Measurements from ENCODE around the gene STUM.
"Not testable (repeated sequence)": the region's sequence is repeated elsewhere in the genome, so short reads cannot be mapped to it uniquely, and the experiment has no call there.

STUM gene

DNA sequence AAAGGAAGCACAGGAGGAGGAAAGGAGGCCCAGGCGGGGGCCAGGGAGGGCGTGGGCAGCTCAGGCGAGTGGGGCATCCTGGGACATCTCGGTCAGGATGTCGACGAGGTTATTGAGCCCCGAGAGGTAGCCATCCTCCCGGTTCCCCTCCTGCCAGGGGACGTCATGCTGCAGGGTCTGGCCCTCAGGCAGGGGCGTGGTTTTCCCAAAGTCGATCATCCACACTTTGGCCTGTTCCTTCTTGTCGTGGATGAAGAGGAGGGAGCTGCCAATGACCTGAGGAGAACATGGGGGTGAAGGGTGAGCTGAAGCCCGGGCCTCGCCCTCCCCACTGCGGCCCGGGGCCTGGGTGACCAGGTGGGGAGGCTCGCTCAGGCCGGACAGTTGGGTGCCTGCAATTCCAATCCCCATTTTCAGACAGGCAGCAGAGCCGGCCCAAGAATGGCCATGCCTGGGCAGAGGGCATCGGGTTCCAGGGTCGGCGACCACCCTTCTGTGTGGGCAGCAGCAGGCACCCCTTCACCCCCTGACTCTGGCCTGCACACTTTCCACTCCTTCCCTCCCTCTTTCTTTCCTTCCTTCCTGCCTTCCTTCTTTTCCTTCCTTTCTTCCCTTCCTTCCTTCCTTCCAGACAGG is 86.2 kb downstream of the STUM start:
- no peak for DNase-seq (ENCODE audit: low read depth, low spot score)

DNA sequence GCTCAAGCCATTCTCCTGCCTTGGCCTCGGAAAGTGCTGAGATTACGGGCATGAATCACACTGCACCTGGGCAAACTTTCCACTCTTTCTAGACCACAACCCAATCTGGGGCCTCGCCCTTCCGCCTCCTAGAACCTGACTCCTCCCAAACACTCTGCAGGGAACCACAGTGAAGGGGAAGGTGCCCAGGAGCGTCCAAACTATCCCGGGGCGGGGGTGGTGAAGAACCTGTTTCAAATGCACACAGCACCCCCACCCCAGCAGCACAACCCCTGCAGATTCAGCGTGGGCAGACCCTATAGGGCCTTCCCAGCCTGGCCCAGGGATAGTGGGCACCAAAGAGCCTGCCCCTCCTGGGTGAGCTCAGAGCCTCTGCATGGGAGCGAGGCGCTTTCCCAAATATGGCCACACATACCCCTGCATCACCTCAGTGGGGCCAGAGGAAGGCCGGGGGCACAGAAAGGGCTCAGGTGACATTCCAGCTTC is 86.9 kb downstream of the STUM start:
- no peak overlapping the region for H3K27ac ChIP-seq
- DNase-seq (ENCODE audit: low read depth, low spot score) = no peak

More for the DNA sequence above, 86.2 kb downstream of the STUM start:
- H3K27ac ChIP-seq = no peak overlapping the region

DNA sequence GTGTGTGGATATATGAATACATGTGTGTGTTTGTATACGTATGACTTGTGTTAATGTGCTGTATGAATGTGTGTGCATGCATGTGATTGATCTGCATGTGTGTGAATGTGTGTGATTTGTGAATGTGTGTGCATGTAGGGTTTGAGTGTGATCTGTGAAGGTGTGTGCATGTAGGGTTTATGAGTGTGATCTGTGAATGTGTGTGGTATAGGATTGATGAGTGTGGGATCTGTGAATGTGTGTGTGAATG is 88.2 kb downstream of the STUM start:
- no peak overlapping the region for H3K27ac ChIP-seq

DNA sequence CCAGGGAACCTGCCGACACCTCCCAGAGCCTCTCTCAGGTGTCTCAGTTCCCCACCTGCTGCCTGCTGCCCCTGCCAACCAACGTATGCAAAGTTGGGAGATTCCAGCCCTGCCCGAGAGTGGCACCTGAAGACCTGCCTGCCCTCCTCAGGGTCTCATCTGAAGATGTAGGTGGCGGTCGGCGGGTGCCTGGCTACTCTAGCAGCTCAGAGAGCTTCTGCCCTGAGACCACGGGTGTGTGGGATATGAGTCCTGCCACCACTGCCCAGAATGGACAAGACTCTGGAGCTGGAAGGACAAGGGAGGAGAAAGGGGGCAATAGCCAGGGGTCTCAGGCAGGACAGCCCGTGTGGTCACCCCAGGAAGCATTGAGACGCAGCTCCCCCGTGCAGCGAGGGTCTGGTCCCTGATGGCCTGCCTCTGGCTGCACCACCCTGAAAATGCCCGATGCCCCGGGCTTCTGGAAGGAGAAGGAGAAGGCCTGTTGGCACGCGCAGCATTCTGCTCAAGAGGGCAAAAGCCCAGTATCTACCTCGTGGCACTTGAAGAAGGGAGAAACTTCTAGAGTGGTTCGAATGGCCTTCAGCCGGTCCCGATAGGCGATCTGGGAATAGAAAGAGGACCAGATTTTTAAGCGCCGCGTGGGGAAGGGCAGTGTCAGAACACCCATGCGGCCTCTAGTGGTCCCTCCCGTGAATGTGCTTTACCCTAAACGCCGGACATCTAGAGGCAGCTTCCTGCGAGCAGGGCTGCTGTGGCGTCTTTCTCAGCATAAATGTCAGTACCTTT is 88.8 kb downstream of the STUM start:
- DNase-seq (ENCODE audit: low read depth, low spot score) = no peak
- no peak overlapping the region for H3K27ac ChIP-seq

More for the DNA sequence above, 88.2 kb downstream of the STUM start:
- no peak for DNase-seq (ENCODE audit: low read depth, low spot score)

DNA sequence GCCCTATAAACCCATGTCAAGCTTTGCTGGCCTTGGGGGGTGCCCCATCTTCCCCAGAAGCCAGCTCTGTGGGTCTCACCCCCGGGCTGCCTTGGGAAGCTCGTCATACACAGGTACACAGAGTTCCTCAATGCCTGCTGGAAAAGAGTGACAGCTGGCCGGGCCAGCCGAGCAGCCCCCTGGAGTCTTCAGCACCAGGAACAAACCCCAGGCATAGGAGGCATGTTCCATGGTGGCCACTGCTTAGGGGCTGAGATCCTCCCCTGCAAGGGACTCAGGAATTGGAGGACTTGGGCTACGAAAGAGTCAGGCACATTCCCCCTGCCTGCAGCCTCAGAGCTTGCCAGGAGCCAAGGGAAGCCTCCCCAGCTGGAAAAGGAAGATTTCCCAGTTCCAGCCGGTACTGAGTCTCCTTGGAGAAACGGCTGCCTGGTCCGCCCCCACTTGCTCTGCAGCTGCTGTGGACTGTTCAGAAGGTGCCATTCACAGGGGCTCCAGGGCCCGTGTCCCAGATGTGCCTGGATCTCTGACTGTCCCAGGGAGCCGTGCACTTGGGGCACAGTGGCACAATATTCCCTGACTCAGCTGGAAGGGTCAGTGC is 89.5 kb downstream of the STUM start:
- DNase-seq (ENCODE audit: low read depth, low spot score) = no peak

DNA sequence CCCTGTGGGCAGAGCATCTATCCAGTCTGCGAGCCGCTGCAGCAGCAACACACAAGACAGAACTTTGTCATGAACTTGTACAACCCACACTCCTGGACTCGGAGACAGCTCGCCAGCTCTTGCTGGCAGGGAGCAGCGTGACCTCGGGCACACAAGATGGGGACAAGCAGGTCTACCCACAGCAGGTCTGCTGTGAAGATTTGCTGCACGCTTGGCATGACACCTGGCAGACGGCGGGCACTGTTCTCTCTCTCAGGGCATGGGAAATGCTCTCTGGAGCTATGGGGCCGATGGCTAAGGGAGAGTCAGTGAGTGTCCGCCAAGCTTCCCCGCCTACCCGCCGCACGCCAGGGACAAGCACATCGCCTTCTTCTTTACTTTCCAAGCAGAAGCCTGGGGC is 90.0 kb downstream of the STUM start:
- no peak overlapping the region for H3K27ac ChIP-seq

More for the DNA sequence above, 89.5 kb downstream of the STUM start:
- no peak overlapping the region for H3K27ac ChIP-seq

DNA sequence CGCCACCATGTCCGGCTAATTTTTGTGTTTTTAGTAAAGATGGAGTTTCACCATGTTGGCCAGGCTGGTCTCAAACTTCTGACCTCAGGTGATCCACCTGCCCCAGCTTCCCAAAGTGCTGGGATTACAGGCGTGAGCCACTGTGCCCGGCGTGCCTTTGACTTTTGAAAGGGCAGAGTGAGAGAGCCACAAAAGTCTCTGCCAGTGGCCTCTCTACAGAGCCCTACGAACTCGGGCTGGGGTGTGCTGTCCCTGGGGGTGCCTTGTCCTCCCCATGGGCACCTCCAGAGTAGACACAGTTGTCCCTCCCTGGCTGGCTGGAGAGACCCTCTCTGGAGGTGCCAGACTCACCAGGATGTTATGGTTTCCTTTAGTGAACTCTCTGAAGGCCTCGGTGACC is 90.6 kb downstream of the STUM start:
- not testable (repeated sequence) for DNase-seq (ENCODE audit: low read depth, low spot score); H3K27ac ChIP-seq

More for the DNA sequence above, 90.0 kb downstream of the STUM start:
- no peak for DNase-seq (ENCODE audit: low read depth, low spot score)

DNA sequence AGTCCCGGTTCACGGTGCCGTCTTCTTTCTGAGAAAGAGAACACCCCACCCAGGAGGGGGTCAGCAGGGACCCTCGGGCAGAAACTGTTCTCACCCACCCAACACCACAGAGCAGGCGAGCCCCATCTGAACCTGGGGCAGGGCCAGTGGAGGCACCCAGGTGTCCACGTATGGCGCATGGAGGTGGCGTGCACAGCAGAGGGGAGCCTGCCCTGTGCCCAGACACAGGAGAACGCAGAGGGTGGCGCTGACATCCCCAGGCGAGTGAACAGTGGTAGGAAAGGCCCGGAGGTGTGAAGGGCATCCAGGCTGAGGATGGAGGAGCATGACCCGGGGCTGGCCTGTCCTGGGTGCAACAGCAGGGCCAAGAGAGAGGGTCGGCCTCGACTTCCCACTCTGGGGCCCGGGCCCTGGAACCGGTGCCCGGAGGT is 91.1 kb downstream of the STUM start:
- DNase-seq (ENCODE audit: low read depth, low spot score) = no peak
- H3K27ac ChIP-seq = no peak overlapping the region

DNA sequence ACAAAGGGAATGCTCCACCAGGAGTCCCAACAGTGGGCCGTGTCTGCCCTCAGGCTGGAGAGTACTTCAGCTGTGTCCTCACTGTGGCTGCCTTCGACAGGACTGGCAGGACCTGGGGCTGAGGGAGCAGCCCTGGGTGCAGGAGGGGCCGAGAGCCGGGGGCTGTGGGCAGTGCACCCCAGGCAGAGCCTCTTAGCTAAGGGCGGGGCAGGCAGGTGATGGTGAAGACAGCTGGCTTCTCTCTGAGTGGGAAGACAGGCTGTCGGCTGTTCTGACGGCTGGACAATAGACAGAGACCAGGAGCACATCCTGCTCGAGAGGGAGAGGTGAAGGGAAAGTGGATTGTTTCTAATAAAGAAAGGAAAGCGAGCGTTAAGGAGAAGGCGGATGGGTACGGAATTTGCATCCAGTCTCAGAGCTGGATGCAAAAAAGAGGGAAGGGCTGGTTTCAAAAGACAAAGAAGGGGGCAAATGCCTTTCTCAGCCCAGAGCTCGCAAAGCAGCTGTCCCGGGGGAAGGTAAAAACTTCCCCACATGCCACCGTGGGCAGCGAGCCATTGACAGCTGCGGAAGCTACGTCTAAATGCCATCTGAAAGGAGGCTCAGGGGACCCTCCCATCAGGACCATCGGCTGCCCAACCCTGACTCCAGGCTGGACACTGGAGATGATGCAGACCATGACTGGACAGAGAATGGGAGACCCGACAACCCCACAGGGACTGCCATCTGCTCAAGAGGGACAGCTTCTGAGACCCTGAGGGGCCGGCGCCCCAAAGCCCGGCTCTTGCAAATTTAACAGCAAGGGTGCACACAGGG is 92.0 kb downstream of the STUM start:
- no peak overlapping the region for H3K27ac ChIP-seq

DNA sequence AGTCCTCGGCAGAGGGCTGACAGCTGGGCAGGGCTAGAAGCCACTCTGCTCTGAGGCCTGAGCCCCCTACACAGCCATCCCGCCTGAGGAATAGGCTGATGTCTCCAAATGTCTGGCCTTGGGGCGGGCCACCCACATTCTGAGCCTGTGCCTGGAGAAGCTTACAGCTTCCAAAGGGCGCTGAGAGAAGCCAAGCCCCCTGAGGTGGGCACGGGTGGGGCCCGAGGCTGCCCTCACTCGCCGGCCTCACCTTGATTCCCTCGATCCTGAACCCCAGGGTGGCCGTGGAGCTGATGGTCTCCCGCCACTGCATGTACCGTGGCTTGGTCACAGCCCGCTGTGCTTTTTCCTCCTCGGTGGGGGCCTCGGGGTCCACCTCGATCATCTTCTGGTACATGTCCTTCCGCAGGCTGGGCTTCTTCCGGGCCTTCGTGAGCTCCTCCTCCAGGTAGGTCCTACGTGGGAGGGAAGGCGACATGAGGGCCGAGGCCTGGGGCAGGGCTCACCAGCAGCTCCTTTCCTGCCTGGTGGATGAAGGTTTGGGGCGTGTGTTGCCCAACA is 93.2 kb downstream of the STUM start:
- no peak overlapping the region for H3K27ac ChIP-seq
- no peak for DNase-seq (ENCODE audit: low read depth, low spot score)

More for the DNA sequence above, 92.0 kb downstream of the STUM start:
- no peak for DNase-seq (ENCODE audit: low read depth, low spot score)

DNA sequence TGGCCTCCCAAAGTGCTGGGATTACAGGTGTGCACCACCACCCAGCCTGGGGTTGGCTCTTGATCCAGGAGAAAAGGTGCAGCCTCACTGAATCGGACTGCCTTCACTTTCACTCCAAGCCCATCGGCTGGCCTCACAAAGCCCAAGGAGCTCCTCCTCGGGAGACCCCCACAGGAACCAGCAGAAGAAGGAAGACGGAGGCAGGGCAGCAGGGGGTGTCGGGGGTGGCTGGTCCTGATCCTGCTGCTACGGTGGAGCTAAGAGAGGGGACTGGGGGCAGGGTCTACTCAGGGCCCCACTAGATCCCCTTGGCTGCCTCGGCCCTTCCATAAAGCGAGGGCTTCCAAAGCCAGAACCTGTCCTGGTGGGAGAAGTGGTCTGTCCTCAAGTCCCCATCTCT is 93.9 kb downstream of the STUM start:
- no peak for DNase-seq (ENCODE audit: low read depth, low spot score)
- no peak overlapping the region for H3K27ac ChIP-seq

DNA sequence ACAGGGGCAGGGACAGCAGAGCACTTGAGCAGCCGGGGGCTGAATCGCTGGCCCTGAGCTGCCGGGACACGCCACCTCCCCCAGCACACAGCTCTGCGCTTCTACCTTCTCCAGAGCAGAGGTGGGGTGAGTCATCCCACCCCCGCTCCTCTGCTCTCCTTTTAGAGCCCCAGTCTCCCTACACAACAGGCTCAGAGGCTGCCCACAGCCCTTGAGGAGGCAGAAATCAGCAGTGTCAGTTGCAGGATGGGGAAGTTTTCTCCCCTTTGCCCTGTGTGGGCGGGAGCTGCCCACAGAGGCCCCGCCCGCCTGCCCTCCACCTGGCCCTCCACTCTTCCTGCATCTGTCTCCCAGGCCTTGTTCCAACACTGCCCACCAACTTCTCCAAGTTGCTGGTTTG is 94.6 kb downstream of the STUM start:
- no peak for DNase-seq (ENCODE audit: low read depth, low spot score)
- H3K27ac ChIP-seq = no peak overlapping the region

DNA sequence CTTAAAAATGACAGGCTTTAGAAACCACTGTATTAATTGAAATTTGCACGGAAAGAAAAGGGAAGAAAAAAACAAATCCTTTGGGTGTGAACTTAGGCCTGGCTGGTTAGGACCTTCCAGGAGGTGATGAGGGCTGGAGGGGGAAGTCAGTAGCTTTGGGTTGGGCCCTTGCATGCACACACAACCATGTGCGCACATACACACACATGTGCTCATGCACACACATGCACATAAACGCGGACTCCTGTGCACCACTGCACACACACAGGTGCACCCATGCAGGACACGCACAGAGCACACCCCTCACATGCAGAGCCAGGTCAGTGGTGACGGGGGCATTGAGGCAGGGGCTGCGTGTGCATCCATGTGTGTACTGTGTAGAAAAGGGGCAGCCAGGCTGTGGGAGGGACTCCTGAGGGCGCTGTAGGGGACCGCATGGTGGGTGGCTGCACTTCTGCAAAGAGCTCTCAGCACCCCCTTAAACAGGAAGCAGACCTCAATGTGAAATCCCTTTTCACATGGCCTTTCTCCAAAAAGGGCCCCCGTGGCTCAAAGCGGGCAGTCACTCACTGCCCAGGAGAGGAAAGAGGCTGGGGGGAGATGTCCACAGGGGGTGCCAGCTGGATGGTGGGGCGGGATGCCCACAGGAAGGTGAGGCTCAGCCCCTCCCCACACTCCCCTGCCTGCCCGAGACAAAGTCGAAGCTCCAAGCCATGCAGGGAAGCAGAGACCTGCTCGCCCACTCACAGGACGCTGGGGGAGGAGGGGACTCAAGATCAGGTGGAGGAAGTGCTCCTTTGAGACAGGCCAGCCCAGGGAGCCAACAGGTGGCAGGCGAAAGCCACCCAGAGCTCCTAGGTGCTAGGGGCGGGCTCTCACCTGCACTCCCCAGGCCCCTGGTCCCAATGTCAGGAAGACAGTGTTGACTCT is 95.3 kb downstream of the STUM start:
- no peak overlapping the region for H3K27ac ChIP-seq
- DNase-seq (ENCODE audit: low read depth, low spot score) = no peak

DNA sequence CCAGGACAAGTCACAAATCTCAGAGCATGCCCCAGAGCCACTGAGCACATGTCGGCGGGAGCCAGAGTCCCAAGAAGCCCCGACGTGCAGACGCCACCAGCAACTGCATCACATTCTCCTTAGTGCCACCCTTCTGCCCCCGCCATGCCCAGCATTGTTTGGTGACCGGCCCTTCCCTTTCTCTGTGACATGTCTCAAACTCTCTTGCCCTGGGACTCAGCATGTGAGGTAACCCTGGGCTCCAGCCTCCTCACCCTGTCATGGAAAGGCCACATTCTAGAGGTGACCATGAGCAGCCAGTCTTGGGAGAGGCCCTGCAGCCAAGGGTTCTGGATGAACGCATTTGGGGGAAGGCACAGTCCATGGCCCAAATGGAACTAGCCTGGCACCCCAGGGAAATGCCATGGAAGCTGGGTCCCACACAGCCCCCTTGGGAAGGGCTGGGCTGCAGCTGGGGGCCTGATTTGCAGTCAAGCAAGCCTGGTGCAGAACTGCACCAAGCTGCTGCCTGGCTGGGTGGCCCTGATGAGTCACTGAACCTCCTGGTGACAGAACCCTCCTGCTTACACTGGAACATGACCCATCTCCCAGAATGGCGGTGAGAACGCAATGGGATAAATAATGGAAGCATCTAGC is 96.1 kb downstream of the STUM start:
- DNase-seq (ENCODE audit: low read depth, low spot score) = no peak
- H3K27ac ChIP-seq = no peak overlapping the region

DNA sequence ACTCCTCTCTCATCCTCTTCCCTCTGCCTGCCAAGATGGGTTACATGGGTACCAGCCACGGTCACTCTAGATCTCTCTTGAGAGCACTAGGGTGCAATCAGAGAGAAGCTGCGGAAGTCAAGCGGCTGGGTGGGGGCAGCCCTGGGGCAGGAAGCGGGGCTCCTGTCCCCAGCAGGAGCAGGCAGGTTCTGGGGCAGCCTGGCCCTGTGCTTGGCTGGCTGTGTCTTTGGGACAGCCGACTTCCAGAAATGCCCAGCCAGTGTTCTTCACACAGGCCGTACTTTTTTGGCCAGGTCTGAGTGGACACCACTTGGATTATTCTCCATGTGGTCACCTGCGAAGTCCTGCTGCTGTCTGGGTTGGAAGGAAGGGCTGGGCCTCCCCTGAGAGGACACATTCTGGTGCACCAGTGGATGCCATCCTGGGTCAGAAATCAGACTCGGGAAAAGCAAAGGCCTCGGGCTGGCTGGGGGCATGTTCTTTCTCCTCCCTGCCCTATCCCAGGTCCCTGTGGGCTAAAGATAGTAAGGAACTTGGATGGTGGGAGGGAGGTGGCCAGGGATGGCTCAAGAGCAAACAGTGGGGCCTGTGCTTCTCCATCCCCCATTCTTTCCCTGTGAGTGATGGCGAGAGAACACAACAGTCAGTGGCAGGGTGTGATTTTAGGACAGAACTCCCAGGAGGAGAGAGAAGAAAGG is 96.9 kb downstream of the STUM start:
- no peak overlapping the region for H3K27ac ChIP-seq
- no peak for DNase-seq (ENCODE audit: low read depth, low spot score)

DNA sequence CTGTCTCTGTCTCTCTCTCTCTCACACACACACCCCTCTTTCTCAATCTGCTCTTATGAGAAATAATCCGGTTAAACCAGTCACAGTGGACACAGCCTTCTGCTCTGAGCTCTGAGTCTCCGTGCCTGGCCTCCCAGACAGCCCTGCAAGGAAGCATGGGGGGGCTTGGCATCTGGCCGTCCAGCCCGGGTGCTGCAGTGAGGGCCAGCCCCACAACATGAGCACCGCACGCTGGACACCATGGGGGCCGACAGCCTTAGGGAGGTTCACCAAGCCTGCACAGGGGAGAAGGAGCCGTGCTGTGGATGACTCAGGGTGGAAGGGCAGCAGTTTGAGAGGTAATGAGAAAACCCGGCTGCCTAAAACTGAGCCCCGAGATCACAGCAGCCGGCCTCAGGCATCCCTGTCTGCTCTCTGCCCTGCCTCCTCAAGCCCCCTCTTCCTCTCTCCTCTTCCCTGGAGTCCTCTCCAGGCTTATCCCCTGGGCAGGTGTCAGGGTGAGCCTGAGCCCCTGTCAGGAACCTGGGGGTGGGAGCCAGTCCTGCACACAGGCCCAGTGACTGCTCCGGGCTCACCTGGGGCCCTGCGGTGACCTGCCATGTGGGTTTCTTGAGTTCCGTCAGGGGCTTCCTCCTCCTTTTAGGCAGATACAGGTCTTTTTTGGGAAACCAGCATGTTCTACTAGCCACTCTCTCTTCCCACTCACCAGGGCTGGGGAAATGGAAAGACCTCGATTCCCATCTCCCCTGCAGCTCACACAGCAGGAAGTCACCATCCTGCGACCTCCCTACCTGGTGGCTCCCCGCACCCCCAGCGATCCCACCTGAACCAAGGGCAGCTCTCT is 97.7 kb downstream of the STUM start:
- no peak for DNase-seq (ENCODE audit: low read depth, low spot score)
- H3K27ac ChIP-seq = no peak overlapping the region

DNA sequence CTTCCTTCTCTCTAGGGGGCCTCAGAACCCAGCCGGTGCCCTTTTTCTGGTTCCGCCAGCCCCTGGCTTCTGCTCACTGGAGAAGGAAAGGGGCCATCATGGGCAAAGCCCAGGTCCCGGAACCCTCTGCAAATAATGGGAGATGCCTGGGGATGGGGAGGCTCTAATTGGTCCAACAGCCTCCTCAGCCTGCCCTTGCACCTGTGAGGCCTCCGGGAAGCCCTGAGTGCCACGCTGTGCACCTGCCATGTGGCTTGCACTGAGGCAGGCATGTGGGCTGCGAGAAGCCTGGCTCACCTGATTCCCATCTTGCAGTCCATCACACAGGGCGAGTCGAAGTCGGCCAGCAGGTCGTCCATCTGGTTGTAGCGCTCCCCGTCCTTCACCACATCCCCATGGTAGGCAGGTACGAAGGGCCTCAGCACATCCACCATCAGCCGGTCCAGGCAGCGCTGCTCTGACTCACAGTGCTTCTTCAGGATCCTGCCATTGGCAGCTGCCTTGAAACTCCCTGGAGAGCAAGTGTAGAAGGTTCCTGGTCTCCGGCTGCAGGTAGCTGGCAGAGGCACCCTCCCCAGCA is 98.4 kb downstream of the STUM start:
- no peak overlapping the region for H3K27ac ChIP-seq
- DNase-seq (ENCODE audit: low read depth, low spot score) = no peak

Data from epithelial cell of prostate (primary cell).